Progenitor cell of endocrine pancreas (in vitro differentiated cells): ENCODE data around the gene ZNF565. TPM values are rescaled to one million over a fixed set of nuclear protein-coding genes. Genes with fewer than 3 reads are reported as not detected.

Experiments
- DNase-seq: peaks from one replicate; pipeline ENCODE4 v3.0.0; 2021; ENCODE audit warnings: low spot score; ENCODE audit not compliant: unreplicated experiment
- H3K27ac Mint-ChIP-seq: 2 replicates; pipeline ENCODE4 v1.8.0; 2021; ENCODE audit warnings: mild to moderate bottlenecking, moderate library complexity, mixed read lengths
- H3K27me3 Mint-ChIP-seq: 2 replicates; pipeline ENCODE4 v1.8.0; 2021; ENCODE audit warnings: mixed read lengths
- H3K36me3 Mint-ChIP-seq: 2 replicates; pipeline ENCODE4 v1.8.0; 2022; ENCODE audit warnings: mixed read lengths; ENCODE audit not compliant: insufficient read depth
- H3K4me1 Mint-ChIP-seq: 2 replicates; pipeline ENCODE4 v1.8.0; 2021; ENCODE audit warnings: low read depth, mixed read lengths
- H3K4me3 Mint-ChIP-seq: 2 replicates; pipeline ENCODE4 v1.8.0; 2021; ENCODE audit warnings: low read depth, mild to moderate bottlenecking, moderate library complexity, mixed read lengths
- H3K9me3 Mint-ChIP-seq: 2 replicates; pipeline ENCODE4 v1.8.0; 2021; ENCODE audit warnings: low read depth, mixed read lengths
- CTCF ChIP-seq: fragments of 200-600 bp; sonication (generic); IDR thresholded peaks from one replicate; pipeline ENCODE4 v1.5.0; 2021; ENCODE audit warnings: antibody characterized with exemption, mild to moderate bottlenecking; ENCODE audit not compliant: unreplicated experiment
- total RNA-seq: library from RNA; stranded (reverse); gene quantifications from 2 replicates; pipeline ENCODE4 v1.2.1, GENCODE V29; 2021

ZNF565 gene
- total RNA-seq, 1 donor from 2014 or later = 8.2 TPM

GRCh38 chr19:36256853-36257519 is 42.5 kb upstream of the ZNF565 start:
- no peak for DNase-seq
- peaks cover 13% of the 10 kb centered on the region for H3K9me3 Mint-ChIP-seq
- no peak for TF ChIP-seq CTCF
- peak overlapping the region; percentile 83 for H3K27ac Mint-ChIP-seq
- peaks cover 1% of the 10 kb centered on the region for H3K4me1 Mint-ChIP-seq
- H3K27me3 Mint-ChIP-seq = no peaks in the 10 kb centered on the region
- H3K36me3 Mint-ChIP-seq = peaks cover 17% of the 10 kb centered on the region
- H3K4me3 Mint-ChIP-seq = peak overlapping the region; percentile 83

- Mint-ChIP-seq H3K27ac (no peak overlapping the region), H3K27me3 (no peaks in the 10 kb centered on the region), H3K9me3 (peaks cover 13% of the 10 kb centered on the region), H3K4me1 (peaks cover 1% of the 10 kb centered on the region), H3K4me3 (peak overlapping the region; percentile 53), H3K36me3 (peaks cover 17% of the 10 kb centered on the region)
- TF ChIP-seq CTCF = no peak
- no peak for DNase-seq
These were observed 41.6 kb upstream of the ZNF565 start for GRCh38 chr19:36256064-36256463.

GRCh38 chr19:36255316-36255715 is 40.9 kb upstream of the ZNF565 start:
- TF ChIP-seq CTCF = no peak
- H3K4me3 Mint-ChIP-seq = no peak overlapping the region
- H3K9me3 Mint-ChIP-seq = peaks cover 13% of the 10 kb centered on the region
- H3K27ac Mint-ChIP-seq = no peak overlapping the region
- H3K36me3 Mint-ChIP-seq = peaks cover 17% of the 10 kb centered on the region
- peaks cover 1% of the 10 kb centered on the region for H3K4me1 Mint-ChIP-seq
- DNase-seq = no peak
- H3K27me3 Mint-ChIP-seq = no peaks in the 10 kb centered on the region

- H3K36me3 Mint-ChIP-seq = peaks cover 17% of the 10 kb centered on the region
- TF ChIP-seq CTCF = no peak
- no peaks in the 10 kb centered on the region for H3K27me3 Mint-ChIP-seq
- H3K9me3 Mint-ChIP-seq = peaks cover 13% of the 10 kb centered on the region
- H3K4me1 Mint-ChIP-seq = peaks cover 1% of the 10 kb centered on the region
- H3K4me3 Mint-ChIP-seq = no peak overlapping the region
- no peak for DNase-seq
- no peak overlapping the region for H3K27ac Mint-ChIP-seq
These were observed 40.4 kb upstream of the ZNF565 start for GRCh38 chr19:36254848-36255247.

- peaks cover 13% of the 10 kb centered on the region for H3K9me3 Mint-ChIP-seq
- no peak overlapping the region for H3K27ac Mint-ChIP-seq
- TF ChIP-seq CTCF = no peak
- peaks cover 15% of the 10 kb centered on the region for H3K36me3 Mint-ChIP-seq
- H3K4me1 Mint-ChIP-seq = no peaks in the 10 kb centered on the region
- no peak overlapping the region for H3K4me3 Mint-ChIP-seq
- DNase-seq = no peak
- H3K27me3 Mint-ChIP-seq = peaks cover 8% of the 10 kb centered on the region
These were observed 37.6 kb upstream of the ZNF565 start for GRCh38 chr19:36252047-36252446.
